ENCODE results near the gene CDK19.

- TF ChIP-seq CTCF (conservative IDR thresholded peaks at IDR 0.05; ENCODE audit: low read depth, low read length), result no peak
- TF ChIP-seq USF2 (IDR thresholded peaks at IDR 0.05; ENCODE audit: low read depth, low read length), result no peak
- no peak for TF ChIP-seq CEBPB (IDR thresholded peaks at IDR 0.05; ENCODE audit: low read depth, low read length)
- TF ChIP-seq MXI1 (IDR thresholded peaks at IDR 0.05; ENCODE audit: borderline replicate concordance, low read depth, low read length), result no peak
- no peak for TF ChIP-seq RFX5 (IDR thresholded peaks at IDR 0.05; ENCODE audit: low read depth, low read length)
- TF ChIP-seq CHD1 (IDR thresholded peaks at IDR 0.05; ENCODE audit: low read depth, low read length), result no peak
- no peak for TF ChIP-seq ELK1 (IDR thresholded peaks at IDR 0.05; ENCODE audit: borderline replicate concordance, low read depth, low read length)
- TF ChIP-seq POLR2A (IDR thresholded peaks at IDR 0.05; ENCODE audit: low read depth, low read length), result no peak
- TF ChIP-seq MAZ (IDR thresholded peaks at IDR 0.05; ENCODE audit: borderline replicate concordance, low read depth, low read length), result no peak
These were observed 127.9 kb downstream of the CDK19 start for GRCh38 chr6:110687326-110687725.

Data from IMR-90 (cell line).